B cell (primary cell): Measurements from ENCODE around the gene RETN. TPM values are rescaled to one million over a fixed set of nuclear protein-coding genes. Genes with fewer than 3 reads are reported as not detected.

Experiments
- ATAC-seq: fragments of 200-7000 bp; cut with Tn5 transposase; one replicate; pipeline ENCODE4 v1.10.0; 2021; ENCODE audit warnings: low read depth, mild to moderate bottlenecking, moderate number of reproducible peaks, moderate library complexity
- CTCF ChIA-PET: fragments of 350-600 bp; sonication (Branson Sonifier 250); formaldehyde crosslinking; loops from one replicate; lab custom pipeline; 2021; ENCODE audit warnings: antibody characterized with exemption, inconsistent platforms; lab: Charles Lee
- POLR2A ChIA-PET: fragments of 350-600 bp; sonication (Branson Sonifier 250); formaldehyde crosslinking; loops from one replicate; lab custom pipeline; 2021; ENCODE audit warnings: antibody characterized with exemption; lab: Charles Lee
- DNase-seq: peaks from one replicate; pipeline ENCODE4 v3.0.0; 2013
- H2AFZ ChIP-seq: 2 replicates; pipeline ENCODE4 v1.6.1; 2012; ENCODE audit warnings: mild to moderate bottlenecking, low read depth, low read length; ENCODE audit not compliant: insufficient read depth, poor library complexity, severe bottlenecking
- H3K27ac ChIP-seq, 2 donors: 1 replicate in 1 of 2; 2 replicates in 1 of 2; pipeline ENCODE4 v1.5.1; 2012 to 2013; ENCODE audit warnings: low read length in 2 of 2, mild to moderate bottlenecking in 2 of 2, moderate library complexity in 1 of 2
- H3K27me3 ChIP-seq, 4 experiments: fragments of 200-600 bp in 1 of 4; sonication (generic) in 1 of 4; replicated peaks in 1 of 4; 1 replicate in 2 of 4; 2 replicates in 2 of 4; pipeline versions ENCODE4 v1.6.1 to v1.7.0; 2013 to 2016; ENCODE audit warnings: low read length in 3 of 4, mild to moderate bottlenecking in 2 of 4, mixed read lengths in 1 of 4, moderate library complexity in 1 of 4; ENCODE audit not compliant: insufficient read depth in 4 of 4, control insufficient read depth in 3 of 4; ENCODE audit errors: control extremely low read depth in 1 of 4
- H3K36me3 ChIP-seq, 2 experiments: replicated peaks in 1 of 2; 1 replicate in 1 of 2; 2 replicates in 1 of 2; pipeline versions ENCODE4 v1.6.1 to v1.7.1; 2013; ENCODE audit warnings: low read length in 1 of 2; ENCODE audit not compliant: insufficient read depth in 2 of 2, control insufficient read depth in 1 of 2; ENCODE audit errors: control extremely low read depth in 1 of 2, extremely low read depth in 1 of 2
- H3K4me1 ChIP-seq, 2 donors: fragments of 200-600 bp in 1 of 2; sonication (generic) in 1 of 2; 1 replicate in 1 of 2; 2 replicates in 1 of 2; pipeline versions ENCODE4 v1.5.1 to v1.6.1; 2013 to 2017; ENCODE audit warnings: low read length in 2 of 2; ENCODE audit not compliant: control insufficient read depth in 2 of 2, insufficient read depth in 2 of 2
- H3K4me2 ChIP-seq: replicated peaks from 2 replicates; pipeline ENCODE3; 2012; ENCODE audit warnings: mild to moderate bottlenecking, low read depth, low read length; ENCODE audit not compliant: poor library complexity, severe bottlenecking
- H3K4me3 ChIP-seq, 5 experiments: fragments of 200-600 bp in 1 of 5; sonication (generic) in 1 of 5; 1 replicate in 3 of 5; 2 replicates in 2 of 5; pipeline versions ENCODE4 v1.5.1 to v1.7.0; 2011 to 2016; ENCODE audit warnings: low read length in 4 of 5, mild to moderate bottlenecking in 4 of 5, low read depth in 2 of 5, control low read depth in 1 of 5, moderate library complexity in 1 of 5; ENCODE audit not compliant: insufficient read depth in 1 of 5; ENCODE audit errors: control extremely low read depth in 1 of 5, extremely low read depth in 1 of 5
- H3K79me2 ChIP-seq: fragments of 200-600 bp; sonication (generic); one replicate; pipeline ENCODE4 v1.6.0; 2016; ENCODE audit warnings: low read length; ENCODE audit not compliant: control insufficient read depth, insufficient read depth
- H3K9ac ChIP-seq: fragments of 200-600 bp; sonication (generic); 2 replicates; pipeline ENCODE4 v1.6.1; 2017; ENCODE audit warnings: mild to moderate bottlenecking, low read length, moderate library complexity
- H3K9me3 ChIP-seq, 3 donors: one replicate each; pipeline versions ENCODE4 v1.6.1 to v1.7.1; 2013; ENCODE audit warnings: low read length in 2 of 3; ENCODE audit not compliant: control insufficient read depth in 2 of 3, insufficient read depth in 1 of 3; ENCODE audit errors: control extremely low read depth in 1 of 3
- H4K20me1 ChIP-seq: 2 replicates; pipeline ENCODE4 v1.6.0; 2012; ENCODE audit warnings: mild to moderate bottlenecking, low read length; ENCODE audit not compliant: insufficient read depth, control insufficient read depth, poor library complexity, severe bottlenecking
- H3K27ac Mint-ChIP-seq: one replicate; pipeline ENCODE4 v1.8.0; 2021; ENCODE audit warnings: mixed read lengths
- H3K27me3 Mint-ChIP-seq: one replicate; pipeline ENCODE4 v1.8.0; 2021; ENCODE audit warnings: mixed read lengths
- H3K4me1 Mint-ChIP-seq: one replicate; pipeline ENCODE4 v1.8.0; 2021; ENCODE audit warnings: mixed read lengths
- H3K4me3 Mint-ChIP-seq: one replicate; pipeline ENCODE4 v1.8.0; 2021; ENCODE audit warnings: mixed read lengths
- H3K9me3 Mint-ChIP-seq: one replicate; pipeline ENCODE4 v1.8.0; 2022; ENCODE audit warnings: mixed read lengths; ENCODE audit not compliant: insufficient read depth
- EZH2 ChIP-seq: IDR thresholded peaks from 2 replicates; pipeline ENCODE4 v1.6.1; 2012; ENCODE audit warnings: borderline replicate concordance, low read depth, mild to moderate bottlenecking, moderate library complexity, low read length; ENCODE audit not compliant: insufficient read depth, poor library complexity, severe bottlenecking
- WGBS: methylation state at CpG from one replicate; pipeline ENCODE4 v1.1.5; 2013; ENCODE audit warnings: missing lambda C conversion rate; ENCODE audit not compliant: insufficient coverage; 5-methylcytosine and 5-hydroxymethylcytosine counted together
- intact Hi-C: fragments of 100-400 bp; cut with micrococcal nuclease; formaldehyde crosslinking; loops from one replicate; pipeline ENCODE4 v1.10.0; 2022
- polyA plus RNA-seq: library from polyadenylated mRNA; depleted of rRNA; stranded (reverse); fragments of >200 nt; gene quantifications from 2 replicates; pipeline ENCODE4 v1.2.3, GENCODE V29; 2012
- total RNA-seq, 2 donors: library from RNA; stranded (reverse); fragments of 120-200 nt in 1 of 2; gene quantifications; 1 replicate in 1 of 2; 2 replicates in 1 of 2; pipeline versions ENCODE4 v1.2.3 to v1.2.4, GENCODE V29; 2013 to 2022
- TF ChIP-seq, protein P1 (sequence below): fragments of 200-600 bp; IDR thresholded peaks from one replicate; pipeline ENCODE4 v1.8.0; 2022; ENCODE audit warnings: antibody characterized with exemption, mild to moderate bottlenecking

The RETN gene
- total and polyA plus RNA-seq, 2 donors (not counting 1 experiment from before 2014, with no cell fraction given) = not detected

DNA sequence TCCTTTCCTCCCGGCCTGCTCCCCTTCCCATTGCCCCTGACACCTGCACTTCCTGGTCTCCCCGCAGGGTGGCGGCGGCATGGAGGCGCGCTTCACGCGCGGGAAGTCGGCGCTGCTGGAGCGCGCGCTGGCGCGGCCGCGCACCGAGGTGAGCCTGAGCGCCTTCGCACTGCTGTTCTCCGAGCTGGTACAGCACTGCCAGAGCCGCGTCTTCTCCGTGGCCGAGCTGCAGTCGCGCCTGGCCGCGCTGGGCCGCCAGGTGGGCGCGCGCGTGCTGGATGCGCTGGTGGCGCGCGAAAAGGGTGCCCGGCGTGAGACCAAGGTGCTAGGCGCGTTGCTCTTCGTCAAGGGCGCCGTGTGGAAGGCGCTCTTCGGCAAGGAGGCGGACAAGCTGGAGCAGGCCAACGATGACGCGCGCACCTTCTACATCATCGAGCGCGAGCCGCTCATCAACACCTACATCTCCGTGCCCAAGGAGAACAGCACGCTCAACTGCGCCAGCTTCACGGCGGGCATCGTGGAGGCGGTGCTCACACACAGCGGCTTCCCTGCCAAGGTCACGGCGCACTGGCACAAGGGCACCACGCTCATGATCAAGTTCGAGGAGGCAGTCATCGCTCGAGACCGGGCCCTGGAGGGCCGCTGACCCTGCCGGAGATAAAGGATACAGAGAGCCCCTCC, 13.5 kb downstream of the RETN start:
- H3K9ac ChIP-seq = peak overlapping the region; percentile 79

More for the DNA sequence above, 13.5 kb downstream of the RETN start:
- ATAC-seq (no peak), DNase-seq (peak; percentile 38)
- H3K4me3 Mint-ChIP-seq = peak overlapping the region; percentile 87
- TF ChIP-seq, protein P1, sequence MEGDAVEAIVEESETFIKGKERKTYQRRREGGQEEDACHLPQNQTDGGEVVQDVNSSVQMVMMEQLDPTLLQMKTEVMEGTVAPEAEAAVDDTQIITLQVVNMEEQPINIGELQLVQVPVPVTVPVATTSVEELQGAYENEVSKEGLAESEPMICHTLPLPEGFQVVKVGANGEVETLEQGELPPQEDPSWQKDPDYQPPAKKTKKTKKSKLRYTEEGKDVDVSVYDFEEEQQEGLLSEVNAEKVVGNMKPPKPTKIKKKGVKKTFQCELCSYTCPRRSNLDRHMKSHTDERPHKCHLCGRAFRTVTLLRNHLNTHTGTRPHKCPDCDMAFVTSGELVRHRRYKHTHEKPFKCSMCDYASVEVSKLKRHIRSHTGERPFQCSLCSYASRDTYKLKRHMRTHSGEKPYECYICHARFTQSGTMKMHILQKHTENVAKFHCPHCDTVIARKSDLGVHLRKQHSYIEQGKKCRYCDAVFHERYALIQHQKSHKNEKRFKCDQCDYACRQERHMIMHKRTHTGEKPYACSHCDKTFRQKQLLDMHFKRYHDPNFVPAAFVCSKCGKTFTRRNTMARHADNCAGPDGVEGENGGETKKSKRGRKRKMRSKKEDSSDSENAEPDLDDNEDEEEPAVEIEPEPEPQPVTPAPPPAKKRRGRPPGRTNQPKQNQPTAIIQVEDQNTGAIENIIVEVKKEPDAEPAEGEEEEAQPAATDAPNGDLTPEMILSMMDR = no peak
- TF ChIP-seq EZH2 = no peak
- peak overlapping the region; percentile 92 for H3K27ac Mint-ChIP-seq
- ChIA-PET CTCF (interaction anchor here (0.5 to 5.4 kb wide), 4 partner anchors 113 to 173 kb away, joined by 4 to 145 read pairs (median 14); no protein-coding TSS in a partner anchor), POLR2A (no interaction called here)
- H3K4me1 Mint-ChIP-seq = peaks cover 57% of the 10 kb centered on the region
- H3K4me3 ChIP-seq = peak overlapping the region in 4 of 5 experiments; percentile 74 to 98 (median 96)
- intact Hi-C loops = loop anchor here (5.0 kb wide), 1 partner anchor 35 kb away; no protein-coding TSS in a partner anchor
- H3K4me2 ChIP-seq = peak overlapping the region; percentile 94
- 93% methylated on average over 74 of the region's 74 CpGs for WGBS
- H3K9me3 Mint-ChIP-seq = no peaks in the 10 kb centered on the region
- H3K27me3 Mint-ChIP-seq = peaks cover 6% of the 10 kb centered on the region
- H3K27me3 ChIP-seq = peaks cover 0 to 6% (median 0%) of the 10 kb centered on the region in 4 experiments
- H2AFZ ChIP-seq = peak overlapping the region; percentile 85
- H3K27ac ChIP-seq = peak overlapping the region; percentile 37 to 79
- H3K9me3 ChIP-seq = peaks cover 0 to 4% (median 0%) of the 10 kb centered on the region in 3 donors
- H3K79me2 ChIP-seq = peaks cover 32% of the 10 kb centered on the region
- H4K20me1 ChIP-seq = peaks cover 38% of the 10 kb centered on the region
- H3K36me3 ChIP-seq = peaks cover 0 to 24% of the 10 kb centered on the region in 2 experiments
- peaks cover 23 to 30% of the 10 kb centered on the region in 2 donors for H3K4me1 ChIP-seq
